ENCODE data around the gene CD4. TPM values are rescaled to one million over a fixed set of nuclear protein-coding genes. Genes with fewer than 3 reads are reported as not detected.

Gene CD4
- total RNA-seq, 4 donors from 2014 or later: 7.5 to 12.6 (median 8.9) TPM

DNA sequence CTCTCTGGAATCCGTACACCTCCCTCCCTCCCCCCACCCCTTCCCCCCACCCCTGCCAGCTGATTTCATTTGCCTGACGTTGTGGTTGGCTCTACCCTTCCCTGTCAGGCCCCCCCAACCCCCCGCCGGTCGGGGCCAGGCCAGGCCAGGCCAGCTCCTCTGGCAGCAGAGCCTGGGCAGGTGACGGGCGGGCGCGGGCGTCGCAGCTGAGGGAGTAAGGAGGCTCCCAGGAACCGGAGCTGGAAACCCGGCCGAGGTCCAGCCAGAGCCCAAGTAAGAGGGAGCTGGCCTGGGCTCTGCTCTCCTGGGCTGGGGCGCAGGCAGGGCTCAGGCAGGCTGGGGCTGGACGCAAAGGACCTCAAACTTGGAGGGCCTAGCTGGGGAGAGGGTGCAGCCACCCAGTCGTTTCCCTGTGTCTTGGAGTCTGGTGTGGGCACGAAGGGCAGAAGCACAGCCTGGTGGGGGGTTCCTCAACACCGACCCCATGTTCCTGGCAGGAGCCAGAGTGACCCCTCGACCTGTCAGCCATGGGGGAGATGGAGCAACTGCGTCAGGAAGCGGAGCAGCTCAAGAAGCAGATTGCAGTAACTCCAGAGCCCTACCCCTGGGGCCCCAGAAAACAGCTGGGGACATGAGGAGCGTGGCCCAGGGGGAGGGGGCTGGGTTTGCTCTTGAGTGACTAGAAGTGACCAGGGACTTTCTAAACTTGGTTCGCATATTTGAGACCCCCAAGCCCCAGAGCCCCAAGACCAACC lies 51.6 kb downstream of the CD4 start, which contains the start of gene GNB3:
Gene GNB3 (plus strand): TSS at position 165 of the 755 bp plus-strand sequence. CDS start 363 bp downstream, at position 528.
- peaks cover 0 to 96% (median 0%) of the 10 kb centered on the region in 3 donors for H3K36me3 ChIP-seq
- H3K9me3 ChIP-seq: no peaks in the 10 kb centered on the region
- H3K4me1 ChIP-seq: no peaks in the 10 kb centered on the region
- H3K27me3 ChIP-seq: no peaks in the 10 kb centered on the region
- TF ChIP-seq EP300 (IDR thresholded peaks at IDR 0.05) (no peak), POLR2A (IDR thresholded peaks at IDR 0.05) (no peak)
- WGBS, 2 donors: 71 to 73% methylated on average over 16 to 24 of the region's 24 CpGs
- DNase-seq (ENCODE audit: low spot score in 2 of 2): no peak
- H3K27ac ChIP-seq: no peak within 1 kb of the TSS
- H3K4me3 ChIP-seq: no peak within 1 kb of the TSS

DNA sequence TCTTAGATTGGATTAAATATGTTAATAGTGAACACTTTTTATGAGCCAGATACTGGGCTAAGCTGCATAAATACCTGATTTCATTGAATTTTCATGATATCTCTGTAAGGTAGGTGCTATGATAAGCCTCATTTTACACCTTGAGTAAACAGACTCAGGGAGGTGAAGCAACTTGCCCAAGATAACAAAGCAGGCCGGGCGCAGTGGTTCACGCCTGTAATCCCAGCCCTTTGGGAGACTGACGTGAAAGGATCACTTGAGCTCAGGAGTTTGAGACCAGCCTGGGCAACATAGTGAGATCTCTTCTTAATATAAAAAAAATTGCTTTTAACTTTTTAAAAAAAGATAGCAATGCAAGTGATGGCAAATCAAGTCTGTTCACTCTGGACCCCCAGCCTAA lies 52.7 kb downstream of the CD4 start:
- DNase-seq (ENCODE audit: low spot score in 2 of 2): no peak
- no peak overlapping the region for H3K4me3 ChIP-seq
- TF ChIP-seq, protein P1, sequence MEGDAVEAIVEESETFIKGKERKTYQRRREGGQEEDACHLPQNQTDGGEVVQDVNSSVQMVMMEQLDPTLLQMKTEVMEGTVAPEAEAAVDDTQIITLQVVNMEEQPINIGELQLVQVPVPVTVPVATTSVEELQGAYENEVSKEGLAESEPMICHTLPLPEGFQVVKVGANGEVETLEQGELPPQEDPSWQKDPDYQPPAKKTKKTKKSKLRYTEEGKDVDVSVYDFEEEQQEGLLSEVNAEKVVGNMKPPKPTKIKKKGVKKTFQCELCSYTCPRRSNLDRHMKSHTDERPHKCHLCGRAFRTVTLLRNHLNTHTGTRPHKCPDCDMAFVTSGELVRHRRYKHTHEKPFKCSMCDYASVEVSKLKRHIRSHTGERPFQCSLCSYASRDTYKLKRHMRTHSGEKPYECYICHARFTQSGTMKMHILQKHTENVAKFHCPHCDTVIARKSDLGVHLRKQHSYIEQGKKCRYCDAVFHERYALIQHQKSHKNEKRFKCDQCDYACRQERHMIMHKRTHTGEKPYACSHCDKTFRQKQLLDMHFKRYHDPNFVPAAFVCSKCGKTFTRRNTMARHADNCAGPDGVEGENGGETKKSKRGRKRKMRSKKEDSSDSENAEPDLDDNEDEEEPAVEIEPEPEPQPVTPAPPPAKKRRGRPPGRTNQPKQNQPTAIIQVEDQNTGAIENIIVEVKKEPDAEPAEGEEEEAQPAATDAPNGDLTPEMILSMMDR (IDR thresholded peaks at IDR 0.05): no peak
- no peak for TF ChIP-seq EP300 (IDR thresholded peaks at IDR 0.05)
- TF ChIP-seq POLR2A (IDR thresholded peaks at IDR 0.05): no peak
- no peaks in the 10 kb centered on the region for H3K4me1 ChIP-seq
- H3K27ac ChIP-seq: no peak overlapping the region
- peaks cover 0 to 98% (median 0%) of the 10 kb centered on the region in 3 donors for H3K36me3 ChIP-seq
- WGBS, 2 donors: 86 to 90% methylated on average over 4 of the region's 4 CpGs
- H3K27me3 ChIP-seq: no peaks in the 10 kb centered on the region
- no peaks in the 10 kb centered on the region for H3K9me3 ChIP-seq

DNA sequence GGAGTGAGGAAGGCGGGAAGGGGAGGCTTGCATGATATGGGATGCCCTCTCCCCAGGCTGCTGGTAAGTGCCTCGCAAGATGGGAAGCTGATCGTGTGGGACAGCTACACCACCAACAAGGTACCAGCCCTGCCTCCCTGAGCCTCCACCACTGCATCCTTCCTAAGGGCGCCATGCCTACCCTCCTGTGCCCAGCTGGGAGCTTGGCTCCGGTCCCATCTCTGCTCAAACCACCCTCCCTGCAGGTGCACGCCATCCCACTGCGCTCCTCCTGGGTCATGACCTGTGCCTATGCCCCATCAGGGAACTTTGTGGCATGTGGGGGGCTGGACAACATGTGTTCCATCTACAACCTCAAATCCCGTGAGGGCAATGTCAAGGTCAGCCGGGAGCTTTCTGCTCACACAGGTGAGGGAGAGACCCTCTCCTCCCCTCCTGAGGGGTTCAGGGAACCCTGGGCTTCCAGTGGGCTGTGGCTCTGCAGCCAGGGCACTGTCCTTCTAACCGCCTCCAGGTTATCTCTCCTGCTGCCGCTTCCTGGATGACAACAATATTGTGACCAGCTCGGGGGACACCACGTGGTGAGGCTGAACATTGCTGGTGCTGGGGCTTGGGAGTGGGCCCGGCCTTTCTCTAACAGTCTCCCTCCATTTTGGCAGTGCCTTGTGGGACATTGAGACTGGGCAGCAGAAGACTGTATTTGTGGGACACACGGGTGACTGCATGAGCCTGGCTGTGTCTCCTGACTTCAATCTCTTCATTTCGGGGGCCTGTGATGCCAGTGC lies 54.0 kb downstream of the CD4 start:
- Histone ChIP-seq H3K4me3 (no peak overlapping the region), H3K27ac (no peak overlapping the region), H3K27me3 (no peaks in the 10 kb centered on the region), H3K4me1 (no peaks in the 10 kb centered on the region), H3K36me3 (peaks cover 0 to 97% (median 0%) of the 10 kb centered on the region in 3 donors), H3K9me3 (no peaks in the 10 kb centered on the region)
- no peak for TF ChIP-seq POLR2A (IDR thresholded peaks at IDR 0.05)
- TF ChIP-seq EP300 (IDR thresholded peaks at IDR 0.05): no peak
- TF ChIP-seq, protein P1 (IDR thresholded peaks at IDR 0.05): no peak
- no peak for DNase-seq (ENCODE audit: low spot score in 2 of 2)
- WGBS, 2 donors: 58 to 78% methylated on average over 9 to 15 of the region's 16 CpGs

DNA sequence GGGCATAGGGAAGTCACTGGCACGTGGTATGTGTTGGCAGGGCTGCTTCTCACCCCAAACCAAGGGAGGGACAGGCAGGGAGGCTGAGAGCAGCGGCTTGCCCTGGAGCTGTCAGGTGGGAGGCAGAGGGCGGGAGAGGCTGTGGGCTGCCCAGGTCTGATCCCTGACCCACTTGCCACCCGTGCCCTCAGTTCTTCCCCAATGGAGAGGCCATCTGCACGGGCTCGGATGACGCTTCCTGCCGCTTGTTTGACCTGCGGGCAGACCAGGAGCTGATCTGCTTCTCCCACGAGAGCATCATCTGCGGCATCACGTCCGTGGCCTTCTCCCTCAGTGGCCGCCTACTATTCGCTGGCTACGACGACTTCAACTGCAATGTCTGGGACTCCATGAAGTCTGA lies 56.1 kb downstream of the CD4 start:
- 87 to 88% methylated on average over 17 of the region's 17 CpGs for WGBS, 2 donors
- Histone ChIP-seq H3K36me3 (peaks cover 0 to 87% (median 0%) of the 10 kb centered on the region in 3 donors), H3K9me3 (no peaks in the 10 kb centered on the region), H3K27me3 (no peaks in the 10 kb centered on the region), H3K27ac (no peak overlapping the region), H3K4me1 (no peaks in the 10 kb centered on the region), H3K4me3 (no peak overlapping the region)
- DNase-seq (ENCODE audit: low spot score in 2 of 2): no peak
- no peak for TF ChIP-seq EP300 (IDR thresholded peaks at IDR 0.05)
- TF ChIP-seq, protein P1 (IDR thresholded peaks at IDR 0.05): no peak
- TF ChIP-seq POLR2A (IDR thresholded peaks at IDR 0.05): no peak

DNA sequence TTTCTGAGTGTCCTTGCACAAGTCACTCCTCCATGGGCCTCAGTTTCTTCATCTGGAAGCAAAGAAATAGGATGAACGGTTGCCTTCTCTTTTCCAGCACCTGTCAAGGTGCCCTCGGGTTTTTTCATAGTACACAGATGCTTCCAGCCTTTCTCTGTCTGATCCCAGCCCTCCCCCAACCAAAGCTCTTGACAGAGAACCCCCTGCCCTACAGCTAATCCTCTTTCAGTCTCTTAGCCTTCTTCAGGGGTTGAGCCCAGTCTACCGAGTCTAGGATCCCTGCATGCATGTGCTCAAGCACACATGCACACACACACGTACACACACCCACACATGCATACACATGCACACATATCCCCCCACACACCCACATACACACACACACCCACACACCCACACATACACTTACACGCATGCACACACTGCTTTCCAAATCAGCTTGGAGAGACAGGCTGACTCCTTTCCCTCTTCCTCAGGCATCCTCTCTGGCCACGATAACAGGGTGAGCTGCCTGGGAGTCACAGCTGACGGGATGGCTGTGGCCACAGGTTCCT lies 57.1 kb downstream of the CD4 start:
- Histone ChIP-seq H3K36me3 (peaks cover 0 to 79% (median 0%) of the 10 kb centered on the region in 3 donors), H3K4me1 (peaks cover 0 to 7% (median 3%) of the 10 kb centered on the region in 4 donors), H3K27me3 (no peaks in the 10 kb centered on the region), H3K9me3 (no peaks in the 10 kb centered on the region), H3K4me3 (no peak overlapping the region), H3K27ac (no peak overlapping the region)
- TF ChIP-seq POLR2A (IDR thresholded peaks at IDR 0.05) (no peak), EP300 (IDR thresholded peaks at IDR 0.05) (no peak)
- TF ChIP-seq, protein P1 (IDR thresholded peaks at IDR 0.05): no peak
- DNase-seq (ENCODE audit: low spot score in 2 of 2): no peak
- WGBS, 2 donors: 84 to 85% methylated on average over 7 of the region's 7 CpGs
